SKM-1 (cell line): ENCODE data around the gene MAML2.

Experiments
- DNase-seq: peaks from one replicate; lab custom pipeline; 2025; ENCODE audit not compliant: unreplicated experiment; lab: John Stamatoyannopoulos, UW

The MAML2 gene

GRCh38 chr11:95931916-95932315 is 411.1 kb downstream of the MAML2 start:
- DNase-seq = no peak

- no peak for DNase-seq
Observed at GRCh38 chr11:95930948-95931347, 412.0 kb downstream of the MAML2 start.

- no peak for DNase-seq
Observed at GRCh38 chr11:95926726-95927125, 416.3 kb downstream of the MAML2 start.
